B cell (primary cell): ENCODE data around the gene GLOD5.

Experiments
- CTCF ChIP-seq: fragments of 200-600 bp; IDR thresholded peaks from one replicate; pipeline ENCODE4 v1.8.0; 2022; ENCODE audit warnings: antibody characterized with exemption, mild to moderate bottlenecking
- EZH2 ChIP-seq: IDR thresholded peaks from 2 replicates; pipeline ENCODE4 v1.6.1; 2012; ENCODE audit warnings: borderline replicate concordance, low read depth, mild to moderate bottlenecking, moderate library complexity, low read length; ENCODE audit not compliant: insufficient read depth, poor library complexity, severe bottlenecking

GRCh38 chrX:48737213-48737938 lies 24.2 kb upstream of the GLOD5 start:
- TF ChIP-seq CTCF (no peak), EZH2 (no peak)
